ENCODE measurements around the gene SHQ1. TPM values are rescaled to one million over a fixed set of nuclear protein-coding genes. Genes with fewer than 3 reads are reported as not detected.

SHQ1 gene
- total RNA-seq, 1 experiment from 2014 or later = 22.3 TPM

GRCh38 chr3:72763751-72764440, 84.3 kb downstream of the SHQ1 start:
- no peaks in the 10 kb centered on the region for H3K79me2 ChIP-seq (ENCODE audit: low read length)
- peaks cover 13% of the 10 kb centered on the region for H3K4me1 ChIP-seq (ENCODE audit: low read length)
- no peak overlapping the region for H3K4me3 ChIP-seq (ENCODE audit: low read length)
- no peaks in the 10 kb centered on the region for H3K36me3 ChIP-seq (ENCODE audit: insufficient read depth, low read length)
- no peaks in the 10 kb centered on the region for H3K9me3 ChIP-seq (ENCODE audit: low read length)
- H4K20me1 ChIP-seq (ENCODE audit: insufficient read depth, low read depth, low read length) = peaks cover 32% of the 10 kb centered on the region
- no peak overlapping the region for H3K27ac ChIP-seq (ENCODE audit: low read length)
- no peaks in the 10 kb centered on the region for H3K27me3 ChIP-seq (ENCODE audit: low read length)
- no peak overlapping the region for H3K4me2 ChIP-seq (ENCODE audit: low read depth, low read length, poor library complexity, severe bottlenecking)
- no peak for DNase-seq
- no peak overlapping the region for H2AFZ ChIP-seq (ENCODE audit: low read length)
- no peak overlapping the region for H3K9ac ChIP-seq (ENCODE audit: low read length)
- no peaks in the 10 kb centered on the region for H3K9me2 ChIP-seq (replicated peaks; ENCODE audit: insufficient read depth, low read length)

GRCh38 chr3:72761410-72761809, 86.8 kb downstream of the SHQ1 start:
- DNase-seq = no peak
- no peak overlapping the region for H3K9ac ChIP-seq (ENCODE audit: low read length)

DNA sequence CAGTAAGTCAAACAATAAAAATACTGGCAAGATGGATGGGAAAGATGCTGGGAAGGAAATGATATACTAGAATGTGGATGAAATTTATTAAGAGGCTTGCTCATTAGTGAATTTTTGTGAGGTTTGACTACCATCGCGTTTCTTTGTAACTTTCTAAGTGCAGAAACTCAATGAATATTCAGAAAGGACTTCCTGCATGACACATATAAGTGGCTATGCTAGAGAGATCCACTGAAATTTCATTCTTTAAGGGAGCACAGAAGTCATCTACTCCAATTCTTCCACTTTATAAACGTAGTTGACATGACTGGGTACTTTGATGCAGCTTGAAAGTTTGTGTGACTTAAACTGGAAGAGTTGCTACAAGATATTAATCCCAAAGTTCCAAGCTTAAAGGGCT, 88.0 kb downstream of the SHQ1 start:
- H3K27ac ChIP-seq (ENCODE audit: low read length) = no peak overlapping the region
- no peak overlapping the region for H3K9ac ChIP-seq (ENCODE audit: low read length)
- peaks cover 14% of the 10 kb centered on the region for H3K4me1 ChIP-seq (ENCODE audit: low read length)
- H3K4me3 ChIP-seq (ENCODE audit: low read length) = no peak overlapping the region
- no peak overlapping the region for H2AFZ ChIP-seq (ENCODE audit: low read length)
- H3K79me2 ChIP-seq (ENCODE audit: low read length) = no peaks in the 10 kb centered on the region
- no peaks in the 10 kb centered on the region for H3K36me3 ChIP-seq (ENCODE audit: insufficient read depth, low read length)
- no peaks in the 10 kb centered on the region for H3K9me2 ChIP-seq (replicated peaks; ENCODE audit: insufficient read depth, low read length)
- no peaks in the 10 kb centered on the region for H3K9me3 ChIP-seq (ENCODE audit: low read length)
- peaks cover 22% of the 10 kb centered on the region; the same call in 1 of the 2 replicates for H4K20me1 ChIP-seq (ENCODE audit: insufficient read depth, low read depth, low read length)
- no peak for DNase-seq
- H3K4me2 ChIP-seq (ENCODE audit: low read depth, low read length, poor library complexity, severe bottlenecking) = no peak overlapping the region
- no peaks in the 10 kb centered on the region for H3K27me3 ChIP-seq (ENCODE audit: low read length)

More at GRCh38 chr3:72761410-72761809, 86.8 kb downstream of the SHQ1 start:
- no peaks in the 10 kb centered on the region for H3K27me3 ChIP-seq (ENCODE audit: low read length)
- H3K9me3 ChIP-seq (ENCODE audit: low read length) = no peaks in the 10 kb centered on the region
- peaks cover 26% of the 10 kb centered on the region for H4K20me1 ChIP-seq (ENCODE audit: insufficient read depth, low read depth, low read length)
- H3K9me2 ChIP-seq (replicated peaks; ENCODE audit: insufficient read depth, low read length) = no peaks in the 10 kb centered on the region
- H3K4me1 ChIP-seq (ENCODE audit: low read length) = peaks cover 13% of the 10 kb centered on the region
- no peak overlapping the region for H3K4me2 ChIP-seq (ENCODE audit: low read depth, low read length, poor library complexity, severe bottlenecking)
- no peaks in the 10 kb centered on the region for H3K79me2 ChIP-seq (ENCODE audit: low read length)
- no peak overlapping the region for H2AFZ ChIP-seq (ENCODE audit: low read length)
- no peaks in the 10 kb centered on the region for H3K36me3 ChIP-seq (ENCODE audit: insufficient read depth, low read length)
- H3K4me3 ChIP-seq (ENCODE audit: low read length) = no peak overlapping the region
- H3K27ac ChIP-seq (ENCODE audit: low read length) = no peak overlapping the region

- Histone ChIP-seq H3K4me2 (ENCODE audit: low read depth, low read length, poor library complexity, severe bottlenecking) (peak overlapping the region; percentile 56), H3K9me3 (ENCODE audit: low read length) (no peaks in the 10 kb centered on the region), H3K9ac (ENCODE audit: low read length) (no peak overlapping the region), H3K4me1 (ENCODE audit: low read length) (peaks cover 14% of the 10 kb centered on the region), H2AFZ (ENCODE audit: low read length) (no peak overlapping the region), H3K79me2 (ENCODE audit: low read length) (no peaks in the 10 kb centered on the region), H3K4me3 (ENCODE audit: low read length) (no peak overlapping the region), H3K27ac (ENCODE audit: low read length) (peak overlapping the region; percentile 36; the same call in 1 of the 2 replicates), H4K20me1 (ENCODE audit: insufficient read depth, low read depth, low read length) (peaks cover 12% of the 10 kb centered on the region; the same call in 1 of the 2 replicates), H3K36me3 (ENCODE audit: insufficient read depth, low read length) (no peaks in the 10 kb centered on the region), H3K27me3 (ENCODE audit: low read length) (no peaks in the 10 kb centered on the region), H3K9me2 (replicated peaks; ENCODE audit: insufficient read depth, low read length) (no peaks in the 10 kb centered on the region)
- DNase-seq = peak; percentile 90
These were observed 91.3 kb downstream of the SHQ1 start for GRCh38 chr3:72756900-72757299.

- H3K27ac ChIP-seq (ENCODE audit: low read length) = no peak overlapping the region
- H3K79me2 ChIP-seq (ENCODE audit: low read length) = no peaks in the 10 kb centered on the region
- H3K9ac ChIP-seq (ENCODE audit: low read length) = no peak overlapping the region
- DNase-seq = no peak
- H2AFZ ChIP-seq (ENCODE audit: low read length) = no peak overlapping the region
- H3K4me2 ChIP-seq (ENCODE audit: low read depth, low read length, poor library complexity, severe bottlenecking) = no peak overlapping the region
- peaks cover 17% of the 10 kb centered on the region; the same call in 1 of the 2 replicates for H4K20me1 ChIP-seq (ENCODE audit: insufficient read depth, low read depth, low read length)
- H3K36me3 ChIP-seq (ENCODE audit: insufficient read depth, low read length) = no peaks in the 10 kb centered on the region
- no peaks in the 10 kb centered on the region for H3K9me3 ChIP-seq (ENCODE audit: low read length)
- H3K4me1 ChIP-seq (ENCODE audit: low read length) = peaks cover 25% of the 10 kb centered on the region
- H3K9me2 ChIP-seq (replicated peaks; ENCODE audit: insufficient read depth, low read length) = no peaks in the 10 kb centered on the region
- H3K27me3 ChIP-seq (ENCODE audit: low read length) = no peaks in the 10 kb centered on the region
- H3K4me3 ChIP-seq (ENCODE audit: low read length) = no peak overlapping the region
These were observed 93.7 kb downstream of the SHQ1 start for GRCh38 chr3:72754582-72754981.

GRCh38 chr3:72753495-72753894, 94.8 kb downstream of the SHQ1 start:
- peaks cover 29% of the 10 kb centered on the region for H3K4me1 ChIP-seq (ENCODE audit: low read length)

GRCh38 chr3:72750405-72750965, 97.8 kb downstream of the SHQ1 start:
- no peak for DNase-seq
- no peak overlapping the region for H3K9ac ChIP-seq (ENCODE audit: low read length)
- H3K27ac ChIP-seq (ENCODE audit: low read length) = no peak overlapping the region
- no peak overlapping the region for H2AFZ ChIP-seq (ENCODE audit: low read length)
- H3K27me3 ChIP-seq (ENCODE audit: low read length) = no peaks in the 10 kb centered on the region
- H3K36me3 ChIP-seq (ENCODE audit: insufficient read depth, low read length) = no peaks in the 10 kb centered on the region
- no peaks in the 10 kb centered on the region for H3K79me2 ChIP-seq (ENCODE audit: low read length)
- H3K4me1 ChIP-seq (ENCODE audit: low read length) = peaks cover 15% of the 10 kb centered on the region
- H3K4me2 ChIP-seq (ENCODE audit: low read depth, low read length, poor library complexity, severe bottlenecking) = peak overlapping the region; percentile 40
- H3K4me3 ChIP-seq (ENCODE audit: low read length) = no peak overlapping the region
- peaks cover 5% of the 10 kb centered on the region; the same call in 1 of the 2 replicates for H4K20me1 ChIP-seq (ENCODE audit: insufficient read depth, low read depth, low read length)
- H3K9me3 ChIP-seq (ENCODE audit: low read length) = no peaks in the 10 kb centered on the region
- H3K9me2 ChIP-seq (replicated peaks; ENCODE audit: insufficient read depth, low read length) = no peaks in the 10 kb centered on the region

More at GRCh38 chr3:72753495-72753894, 94.8 kb downstream of the SHQ1 start:
- no peak for DNase-seq
- Histone ChIP-seq H3K4me2 (ENCODE audit: low read depth, low read length, poor library complexity, severe bottlenecking) (no peak overlapping the region), H3K27ac (ENCODE audit: low read length) (no peak overlapping the region), H3K9ac (ENCODE audit: low read length) (no peak overlapping the region), H3K36me3 (ENCODE audit: insufficient read depth, low read length) (no peaks in the 10 kb centered on the region), H2AFZ (ENCODE audit: low read length) (no peak overlapping the region), H3K9me3 (ENCODE audit: low read length) (no peaks in the 10 kb centered on the region), H3K79me2 (ENCODE audit: low read length) (no peaks in the 10 kb centered on the region), H3K9me2 (replicated peaks; ENCODE audit: insufficient read depth, low read length) (no peaks in the 10 kb centered on the region), H3K4me3 (ENCODE audit: low read length) (no peak overlapping the region), H4K20me1 (ENCODE audit: insufficient read depth, low read depth, low read length) (peaks cover 17% of the 10 kb centered on the region; the same call in 1 of the 2 replicates), H3K27me3 (ENCODE audit: low read length) (no peaks in the 10 kb centered on the region)

DNA sequence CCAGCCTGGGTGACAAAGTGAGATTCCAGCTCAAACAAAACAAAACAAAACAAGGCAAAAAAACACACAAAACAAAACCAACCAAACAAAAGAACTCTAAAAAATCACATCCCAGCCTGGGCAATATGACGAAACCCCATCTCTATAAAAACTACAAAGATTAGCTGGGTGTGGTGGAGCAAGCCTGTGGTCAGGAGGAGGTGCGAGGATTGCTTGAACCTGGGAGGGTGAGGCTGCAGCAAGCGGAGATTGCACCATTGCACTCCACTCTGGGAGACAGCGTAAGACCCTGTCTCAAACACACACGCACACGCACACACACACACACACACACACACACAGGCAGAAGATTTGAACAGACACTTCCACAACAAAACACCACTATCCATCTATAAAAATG, 99.6 kb downstream of the SHQ1 start:
- H3K9ac ChIP-seq (ENCODE audit: low read length) = no peak overlapping the region
- peaks cover 15% of the 10 kb centered on the region for H3K4me1 ChIP-seq (ENCODE audit: low read length)
- no peak overlapping the region for H3K4me3 ChIP-seq (ENCODE audit: low read length)
- H3K27me3 ChIP-seq (ENCODE audit: low read length) = no peaks in the 10 kb centered on the region
- DNase-seq = no peak
- H3K36me3 ChIP-seq (ENCODE audit: insufficient read depth, low read length) = no peaks in the 10 kb centered on the region
- no peaks in the 10 kb centered on the region for H3K9me3 ChIP-seq (ENCODE audit: low read length)
- no peaks in the 10 kb centered on the region for H3K9me2 ChIP-seq (replicated peaks; ENCODE audit: insufficient read depth, low read length)
- H3K4me2 ChIP-seq (ENCODE audit: low read depth, low read length, poor library complexity, severe bottlenecking) = no peak overlapping the region
- H4K20me1 ChIP-seq (ENCODE audit: insufficient read depth, low read depth, low read length) = peaks cover 5% of the 10 kb centered on the region; the same call in 1 of the 2 replicates
- no peak overlapping the region for H2AFZ ChIP-seq (ENCODE audit: low read length)
- no peaks in the 10 kb centered on the region for H3K79me2 ChIP-seq (ENCODE audit: low read length)
- no peak overlapping the region for H3K27ac ChIP-seq (ENCODE audit: low read length)
